HG03354 (cell line): ENCODE data around the gene RTL9.
"Not testable (repeated sequence)": the region's sequence is repeated elsewhere in the genome, so short reads cannot be mapped to it uniquely, and the experiment has no call there.

Experiments
- ATAC-seq: cut with Tn5 transposase; IDR thresholded peaks from one replicate; pipeline ENCODE4 v1.9.1; 2021; ENCODE audit warnings: mild to moderate bottlenecking; ENCODE audit not compliant: unreplicated experiment, poor library complexity, severe bottlenecking

Gene RTL9

DNA sequence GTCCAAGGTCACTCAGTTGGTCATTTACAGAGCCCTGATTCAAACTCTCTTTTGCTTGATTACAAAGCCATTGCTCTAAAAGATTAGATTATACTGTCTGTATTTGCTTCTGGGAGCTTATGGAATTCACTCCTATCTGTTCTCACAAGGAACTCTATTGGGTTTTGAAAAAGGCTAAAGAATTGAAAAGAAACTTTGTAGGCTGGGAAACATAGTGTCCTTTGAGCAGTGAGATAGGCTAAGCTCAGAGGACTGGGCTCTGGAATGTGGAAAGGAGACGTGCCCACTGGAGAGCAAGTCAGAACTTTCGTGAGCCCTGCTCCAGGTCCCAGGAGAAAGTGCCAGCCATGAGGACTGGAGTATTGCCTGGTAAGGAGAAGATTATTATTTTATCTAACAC is at the start of gene RTL9:
TSS of gene RTL9 (plus strand) at position 301 of the 400 bp plus-strand sequence. CDS start 91,770 bp downstream, outside the sequence.
- no peak for ATAC-seq

DNA sequence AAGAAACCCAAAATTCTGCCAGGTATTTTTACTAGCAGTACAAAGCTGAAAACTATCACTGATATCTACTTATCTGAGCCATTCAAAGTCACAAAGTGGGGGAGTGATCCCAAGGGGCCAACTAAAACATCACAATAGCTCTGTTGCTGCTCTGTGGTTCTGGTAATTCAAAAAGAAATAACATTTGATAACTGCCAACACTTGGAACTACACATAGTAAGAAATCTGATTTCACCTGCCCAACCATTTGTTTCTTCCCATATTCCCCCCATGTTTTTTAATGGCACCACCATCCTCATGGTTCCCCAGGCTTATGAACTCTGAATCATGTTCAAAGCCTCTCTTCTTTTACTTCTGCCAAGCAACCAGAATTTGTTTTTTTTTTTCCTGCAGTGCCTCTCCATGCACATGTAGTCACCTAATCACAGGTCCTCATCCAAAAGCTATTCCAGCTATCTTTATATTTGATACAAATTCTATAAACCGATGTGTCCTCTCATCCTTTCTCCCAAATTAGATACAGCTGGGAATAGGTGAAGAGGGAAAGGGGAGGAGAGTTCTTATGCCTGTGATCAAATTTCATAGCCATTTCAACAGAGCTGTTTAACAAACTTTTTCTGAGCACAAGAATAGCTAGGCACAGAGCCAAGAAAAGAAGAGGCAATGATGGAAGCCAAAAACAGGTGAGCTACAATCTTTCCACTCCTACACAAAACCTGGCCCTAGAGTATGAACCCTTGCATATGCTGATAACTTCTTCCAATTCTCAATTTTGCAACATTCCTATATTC is 48.5 kb upstream of the RTL9 start:
- no peak for ATAC-seq

DNA sequence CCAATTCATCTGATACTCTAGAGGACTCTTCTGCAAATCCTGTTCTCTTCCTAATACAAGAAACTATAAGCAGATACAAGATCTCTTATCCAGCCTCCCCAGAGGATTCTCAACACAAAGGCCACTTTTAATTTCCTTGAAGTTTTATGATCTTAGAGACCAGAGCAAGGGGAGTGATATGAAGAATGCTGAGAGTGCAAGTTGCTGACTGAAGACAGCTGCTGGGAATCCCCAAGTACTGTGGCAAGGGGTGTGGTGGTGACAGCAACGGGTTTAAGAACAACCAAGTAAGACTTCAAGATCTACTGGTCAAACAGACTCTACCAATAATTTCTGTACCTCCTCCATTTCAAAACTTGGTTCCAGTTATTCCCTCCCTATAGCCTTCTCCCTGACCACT is 47.8 kb upstream of the RTL9 start:
- ATAC-seq: peak; percentile 87

DNA sequence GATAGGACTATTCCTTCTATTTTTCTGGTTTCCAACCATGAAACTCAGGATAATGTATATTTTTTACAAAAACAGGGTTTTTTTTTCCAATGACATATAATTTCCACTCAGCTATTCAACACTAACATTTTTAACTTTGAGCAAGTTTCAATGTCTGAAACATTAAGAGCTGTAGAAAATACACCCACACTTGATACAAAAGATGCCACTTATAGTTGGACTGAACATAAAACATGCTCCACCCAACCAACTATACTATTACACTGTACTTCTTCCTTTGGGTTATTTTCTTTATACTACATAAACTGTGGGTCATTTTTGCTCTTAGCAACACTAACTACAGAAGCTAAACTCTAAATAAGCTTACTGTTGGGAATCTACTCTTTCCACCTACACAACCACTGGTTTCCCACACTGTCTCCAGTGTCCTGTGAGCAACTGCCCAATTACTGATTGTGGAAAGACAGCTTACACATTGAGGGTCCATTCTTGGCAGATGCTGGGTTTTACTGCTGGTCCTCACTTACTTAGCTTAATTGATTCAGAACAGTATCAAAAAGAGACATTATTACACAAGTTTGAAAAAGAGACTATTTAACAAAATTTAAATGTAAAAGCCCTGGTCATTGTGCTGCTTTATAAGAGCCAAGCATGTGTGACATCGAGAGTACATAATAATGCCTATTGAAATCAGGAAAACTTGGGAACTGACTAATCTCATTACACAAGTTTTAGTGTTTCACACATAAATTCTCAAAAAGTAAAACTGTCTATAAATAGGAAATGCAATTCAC is 47.0 kb upstream of the RTL9 start:
- no peak for ATAC-seq

DNA sequence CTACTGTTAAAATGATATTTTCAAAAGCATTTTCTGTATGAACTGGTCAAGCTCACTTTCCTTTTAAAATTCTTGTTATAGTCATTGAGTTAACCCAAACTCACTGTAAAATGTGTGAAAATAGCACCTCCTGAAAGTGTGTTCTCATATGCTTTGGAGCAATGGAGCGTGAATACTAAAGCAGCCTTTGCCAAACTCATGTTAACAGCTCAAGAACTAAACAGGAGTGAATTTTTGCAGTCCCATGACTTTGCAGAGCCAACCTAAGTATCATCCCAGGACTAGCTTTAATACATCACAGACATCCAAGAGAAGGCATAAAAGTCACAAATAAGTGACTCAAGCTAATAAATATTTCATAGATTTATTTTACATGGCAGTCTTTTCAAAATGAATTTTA is 43.1 kb upstream of the RTL9 start:
- ATAC-seq: no peak

DNA sequence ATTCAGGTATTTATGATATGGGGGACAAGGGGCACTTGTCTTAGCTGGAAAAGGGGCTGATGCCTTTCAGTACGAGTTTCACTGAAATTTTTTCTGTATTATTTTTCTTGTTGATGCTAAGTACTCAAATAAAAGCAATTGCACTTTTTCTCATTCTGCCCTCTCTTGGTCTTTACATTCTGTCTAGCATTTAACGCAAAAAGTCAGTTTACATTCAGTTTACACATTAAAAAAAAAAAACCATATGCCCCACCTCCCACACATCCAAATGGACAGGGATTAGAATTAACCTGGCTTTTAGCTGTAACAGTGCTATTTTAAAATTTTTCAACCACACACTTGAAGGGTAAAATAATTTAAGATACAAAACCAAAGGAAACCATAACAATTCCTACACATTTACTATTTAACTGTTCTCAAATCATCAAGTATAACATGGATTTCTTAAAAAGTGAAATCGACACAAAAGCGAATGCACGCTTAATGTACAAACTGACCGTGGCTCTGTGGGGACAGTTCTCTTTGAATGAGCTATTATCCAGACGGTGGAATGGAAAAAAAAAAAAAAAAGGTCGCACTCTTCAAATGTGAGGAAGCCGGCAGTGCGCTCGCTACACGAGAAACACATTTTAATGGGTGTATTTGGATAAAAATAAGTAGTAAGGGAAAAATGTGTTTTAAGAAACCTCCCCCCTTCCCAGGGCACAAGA is 42.1 kb upstream of the RTL9 start:
- ATAC-seq: no peak

DNA sequence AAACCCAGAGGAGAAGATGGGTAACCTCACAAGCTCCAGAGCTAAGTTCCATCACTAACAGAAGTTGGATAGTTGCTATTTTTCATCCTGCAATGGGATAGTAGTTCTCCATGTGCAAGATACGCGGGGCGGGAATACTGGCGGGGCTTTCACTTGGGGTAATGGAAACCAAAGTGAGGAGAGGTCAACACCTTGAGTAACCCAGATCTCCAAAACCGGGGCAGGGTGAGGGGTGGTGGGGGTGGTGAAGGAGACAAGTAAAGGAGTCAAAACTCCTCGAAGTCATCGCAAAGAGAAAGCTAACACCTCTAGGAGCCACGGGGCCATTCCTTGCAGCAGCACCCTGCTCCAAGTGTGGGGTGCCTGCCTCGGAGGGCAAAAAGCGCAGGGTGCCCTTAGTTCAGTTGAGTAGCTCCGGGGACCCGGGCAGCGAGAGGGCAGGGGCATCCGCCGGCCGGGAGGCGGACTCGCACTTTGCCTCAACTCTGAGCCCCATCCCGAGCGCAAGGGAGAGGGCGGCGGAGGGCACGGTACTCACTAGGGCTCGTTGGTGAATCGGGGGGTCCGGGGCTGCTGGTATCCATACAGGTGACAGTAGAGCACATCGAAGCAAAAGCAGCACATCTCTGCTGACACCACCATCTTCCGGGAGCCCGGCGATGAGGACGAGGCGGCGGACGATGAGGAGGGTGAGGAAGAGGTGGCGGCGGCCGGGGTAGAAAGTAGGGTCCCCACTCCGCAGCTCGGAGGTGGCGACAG is 41.4 kb upstream of the RTL9 start:
- ATAC-seq: peak; percentile 37

DNA sequence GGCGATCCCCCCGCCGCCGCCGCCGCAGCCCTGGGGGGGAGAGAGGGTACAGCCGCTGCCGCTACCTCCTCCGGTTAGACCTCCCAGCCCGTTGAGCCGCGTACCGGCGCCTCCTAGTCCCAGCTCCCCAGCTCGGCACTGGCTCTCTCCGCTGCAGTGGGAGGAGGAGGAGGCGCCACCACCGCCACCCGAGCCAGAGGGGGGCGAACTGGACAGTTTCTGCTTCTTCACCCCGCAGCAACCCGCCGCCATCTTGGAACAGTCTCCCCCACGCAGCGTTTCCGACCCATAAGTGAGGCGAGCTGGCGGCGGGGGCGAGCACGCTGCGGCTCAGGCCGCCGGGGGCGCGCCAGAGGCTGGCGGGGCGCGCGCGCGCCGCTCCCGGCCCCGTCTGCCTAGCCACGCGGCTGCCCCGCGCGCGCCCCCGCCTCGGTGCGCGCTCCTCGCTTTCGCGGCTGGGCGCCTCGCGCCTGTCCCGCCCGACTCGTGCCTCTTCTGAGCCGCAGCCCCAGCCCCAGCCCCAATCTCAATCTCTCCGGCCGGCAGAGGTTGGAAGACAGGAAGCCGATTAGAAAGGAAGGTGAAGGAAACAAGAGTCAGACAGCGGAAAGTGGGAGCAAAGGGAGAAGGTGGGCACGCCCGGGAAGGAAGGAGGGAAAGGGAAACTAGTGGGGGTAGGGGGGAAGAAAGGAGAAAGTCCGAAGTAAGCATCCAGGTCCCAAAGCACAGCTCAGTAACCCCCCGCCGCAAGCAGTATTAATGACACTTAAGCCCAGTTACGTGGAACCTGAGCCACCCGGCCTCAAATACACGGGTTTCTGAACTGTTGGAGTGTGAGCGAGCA is 40.6 kb upstream of the RTL9 start, which contains the start of gene AMMECR1:
TSS of gene AMMECR1 (minus strand) at position 266 of the 844 bp plus-strand sequence. CDS start at position 252, 14 bp downstream.
- peak; percentile 82 for ATAC-seq

DNA sequence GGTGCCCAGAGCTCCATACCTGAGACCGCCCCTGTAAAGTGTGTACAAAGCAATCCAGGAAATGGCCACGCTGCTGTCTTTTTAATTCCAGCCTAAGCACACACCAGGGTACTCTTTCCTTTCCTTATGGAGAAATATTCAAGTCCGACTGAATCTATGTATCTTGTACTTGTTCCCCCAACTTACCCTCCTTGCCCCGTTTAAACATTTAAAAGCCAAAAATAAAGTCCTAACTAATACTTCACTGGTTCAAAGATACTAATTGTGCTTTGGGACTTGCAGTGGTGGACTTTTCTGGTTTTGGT is 40.0 kb upstream of the RTL9 start:
- ATAC-seq: peak; percentile 31

DNA sequence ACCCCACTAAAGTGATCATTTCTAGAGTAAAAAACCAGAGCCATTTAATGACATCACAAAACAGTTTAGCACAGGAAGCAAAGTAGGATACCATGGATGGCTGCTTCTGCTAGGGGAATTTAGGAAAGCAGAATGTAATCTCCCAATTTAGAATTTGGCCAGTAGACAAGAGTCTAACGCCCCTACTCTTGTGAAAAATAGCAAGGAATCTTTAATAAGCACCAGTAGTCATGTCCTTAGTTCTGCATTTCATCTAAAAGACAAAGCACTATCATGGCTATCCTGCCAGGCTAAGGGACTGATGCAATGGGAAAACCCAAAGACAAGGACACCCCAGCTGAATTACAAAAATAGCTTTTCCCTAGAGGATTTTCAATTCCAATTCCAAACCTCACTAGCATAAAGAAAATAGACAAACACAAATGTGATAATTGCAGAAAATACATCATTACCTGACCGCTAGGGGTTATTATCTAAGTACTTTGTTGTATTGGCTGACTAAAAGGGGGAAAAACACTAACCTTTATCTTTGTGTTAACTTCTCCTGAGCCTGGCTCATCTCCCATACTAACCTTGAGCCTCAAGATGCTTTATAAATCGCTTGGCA is 38.2 kb upstream of the RTL9 start:
- no peak for ATAC-seq

DNA sequence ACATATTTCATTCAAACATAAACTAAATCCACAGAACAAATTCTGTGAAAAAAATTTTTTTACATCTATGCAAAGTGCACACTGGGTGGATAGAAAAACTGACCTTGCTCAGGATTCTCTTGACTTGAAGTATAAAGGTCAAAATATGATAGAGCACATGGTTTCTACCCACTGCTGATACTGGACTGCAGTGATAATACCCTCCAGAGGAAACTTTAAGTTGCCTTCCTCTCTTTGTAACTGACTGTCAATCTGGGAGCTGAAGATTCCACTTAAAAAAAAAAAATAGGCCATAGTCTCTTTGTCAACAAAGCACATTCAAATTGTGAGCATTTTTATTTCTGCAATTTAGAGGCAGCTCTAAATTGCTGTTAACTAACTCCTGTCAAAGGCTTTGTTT is 37.6 kb upstream of the RTL9 start:
- no peak for ATAC-seq

DNA sequence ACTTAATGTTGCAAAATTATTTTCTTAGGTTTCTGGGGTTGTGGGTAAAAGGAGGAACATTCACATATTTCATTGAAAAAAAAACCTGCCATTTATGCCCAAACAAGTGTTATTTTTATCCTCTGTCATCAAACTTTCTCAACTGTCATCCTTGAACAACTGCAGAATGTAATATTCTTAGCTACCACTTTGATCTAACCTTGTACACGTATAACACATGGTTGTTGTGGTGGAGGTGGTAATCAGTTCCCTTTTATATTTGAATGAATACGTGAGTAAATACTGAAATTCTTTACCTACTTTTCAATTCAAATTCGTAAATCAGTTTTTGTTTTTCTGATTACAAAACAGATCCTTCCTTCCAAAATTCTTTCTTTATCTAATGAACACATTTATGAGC is 37.0 kb upstream of the RTL9 start:
- no peak for ATAC-seq

DNA sequence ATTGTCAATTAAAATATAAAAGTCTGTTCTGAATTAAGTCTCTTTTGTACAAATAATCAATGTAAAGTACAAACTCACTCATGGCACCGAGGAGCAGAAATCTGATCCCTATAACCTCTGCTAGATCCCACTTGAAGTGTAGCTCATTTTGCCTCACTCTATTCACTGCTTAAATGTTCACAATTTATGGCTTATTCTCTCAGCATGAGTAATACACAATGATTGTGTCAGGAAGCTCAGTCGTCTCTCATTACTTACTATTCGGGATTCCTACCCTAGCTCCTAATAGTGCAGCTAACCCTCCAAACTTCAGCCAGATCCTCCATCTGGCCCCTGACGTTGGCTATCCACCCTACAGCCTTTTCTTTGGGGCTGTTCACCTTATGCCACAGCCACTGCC is 36.0 kb upstream of the RTL9 start:
- ATAC-seq: no peak

DNA sequence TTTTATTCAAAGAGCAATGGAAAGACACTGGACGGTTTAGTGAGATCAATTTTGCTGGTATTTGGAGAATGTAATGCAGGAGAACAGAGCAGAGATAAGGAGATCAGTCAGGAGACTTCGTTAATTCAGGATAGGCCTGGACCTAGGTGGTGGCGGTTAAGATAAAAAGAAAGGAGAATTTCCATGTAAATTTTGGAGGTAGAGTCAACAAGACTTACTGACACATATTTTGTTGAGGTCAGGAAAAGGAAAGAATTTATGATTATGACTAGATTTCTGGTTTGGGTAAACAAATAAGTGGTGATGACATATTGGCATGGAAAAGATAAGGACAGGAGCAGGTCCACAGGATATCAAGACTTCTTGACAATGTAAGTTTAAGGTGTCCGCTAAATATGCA is 31.9 kb upstream of the RTL9 start:
- ATAC-seq: no peak

DNA sequence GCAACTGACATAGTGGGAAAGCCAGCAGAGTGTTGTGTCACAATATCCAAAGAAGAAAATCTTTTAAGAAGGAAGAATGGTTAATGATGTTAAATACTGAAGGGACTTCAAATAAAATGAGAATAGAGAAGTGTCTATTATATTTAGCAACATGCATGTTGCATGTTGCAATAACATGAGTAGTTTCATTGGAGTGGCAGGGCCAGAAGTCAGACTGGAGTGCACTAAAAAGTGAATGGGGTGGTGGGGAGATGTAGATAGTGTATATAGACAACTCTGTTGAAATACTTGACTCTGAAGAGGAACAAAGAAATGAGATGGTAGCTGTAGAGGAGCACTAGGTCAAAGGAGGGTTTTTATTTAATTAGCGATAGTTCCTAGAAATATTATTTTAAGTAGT is 31.3 kb upstream of the RTL9 start:
- ATAC-seq: no peak

DNA sequence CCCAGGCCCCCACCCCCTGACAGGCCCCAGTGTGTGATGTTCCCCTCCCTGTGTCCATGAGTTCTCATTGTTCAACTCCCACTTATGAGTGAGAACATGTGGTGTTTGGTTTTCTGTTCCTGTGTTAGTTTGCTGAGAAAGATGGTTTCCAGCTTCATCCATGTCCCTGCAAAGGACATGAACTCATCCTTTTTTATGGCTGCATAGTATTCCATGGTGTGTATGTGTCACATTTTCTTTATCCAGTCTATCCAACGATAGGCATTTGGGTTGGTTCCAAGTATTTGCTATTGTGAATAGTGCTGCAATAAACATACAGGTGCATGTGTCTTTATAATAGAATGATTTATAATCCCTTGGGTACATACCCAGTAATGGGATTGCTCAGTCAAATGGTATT is 30.0 kb upstream of the RTL9 start:
- not testable (repeated sequence) for ATAC-seq

DNA sequence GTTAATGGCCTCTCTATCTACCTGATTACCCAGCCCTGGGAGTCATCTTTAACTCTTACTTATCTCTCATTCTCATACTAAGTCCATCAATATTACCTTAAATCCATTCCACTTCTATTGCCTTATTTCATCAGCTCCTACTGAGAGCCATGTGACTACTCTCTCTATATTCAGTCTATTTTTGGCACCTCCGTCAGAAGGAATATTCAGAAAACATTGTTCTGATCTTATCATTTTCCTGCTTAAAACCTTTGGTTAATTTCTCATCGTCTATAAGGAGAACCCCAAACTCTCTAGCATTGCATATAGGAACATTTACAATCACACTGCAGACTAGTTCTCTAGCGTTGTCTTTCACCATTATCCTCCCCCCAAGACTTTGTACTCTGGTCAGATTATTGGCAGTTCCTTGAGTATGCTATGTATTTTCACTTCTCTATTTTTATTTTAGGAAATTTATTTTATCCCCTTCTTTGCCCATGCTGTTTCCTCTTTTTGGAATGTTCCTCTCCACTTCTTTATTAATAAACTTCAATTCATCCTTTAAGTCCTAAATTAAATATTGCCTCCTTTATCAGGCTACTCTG is 27.1 kb upstream of the RTL9 start:
- ATAC-seq: no peak

DNA sequence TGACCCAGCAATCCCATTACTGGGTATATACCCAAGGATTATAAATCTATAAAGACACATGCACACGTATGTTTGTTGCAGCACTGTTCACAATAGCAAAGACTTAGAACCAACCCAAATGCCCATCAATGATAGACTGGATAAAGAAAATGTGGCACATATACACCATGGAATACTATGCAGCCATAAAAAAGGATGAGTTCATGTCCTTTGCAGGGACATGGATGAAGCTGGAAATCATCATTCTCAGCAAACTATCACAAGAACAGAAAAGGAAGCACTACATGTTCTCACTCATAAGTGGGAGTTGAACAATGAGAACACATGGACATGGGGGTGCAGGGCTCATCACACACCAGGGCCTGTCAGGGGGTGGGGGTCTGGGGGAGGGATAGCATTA is 25.2 kb upstream of the RTL9 start:
- not testable (repeated sequence) for ATAC-seq
